MM.1S (cell line): ENCODE results near the gene HS3ST4.

Experiments
- CTCF ChIP-seq: fragments of 300-600 bp; sonication (generic); IDR thresholded peaks from 2 replicates; pipeline ENCODE4 v1.5.1; 2016; ENCODE audit warnings: antibody characterized with exemption, low read length, mixed read lengths
- EZH2phosphoT487 ChIP-seq: fragments of 300-600 bp; sonication (generic); IDR thresholded peaks from 2 replicates; pipeline ENCODE4 v1.6.1; 2018; ENCODE audit warnings: antibody characterized with exemption, low read length

- no peak for TF ChIP-seq CTCF
- no peak for TF ChIP-seq EZH2phosphoT487
Measured at GRCh38 chr16:25988084-25988483, 296.3 kb downstream of the HS3ST4 start.
